DMS114 treated with DMSO at 0.1 percent for 48 hours (cell line): ENCODE measurements around the gene ASCC1.

Experiments used
- DNase-seq: peaks from one replicate; lab custom pipeline; 2025; ENCODE audit not compliant: unreplicated experiment; lab: John Stamatoyannopoulos, UW

ASCC1 gene

DNA sequence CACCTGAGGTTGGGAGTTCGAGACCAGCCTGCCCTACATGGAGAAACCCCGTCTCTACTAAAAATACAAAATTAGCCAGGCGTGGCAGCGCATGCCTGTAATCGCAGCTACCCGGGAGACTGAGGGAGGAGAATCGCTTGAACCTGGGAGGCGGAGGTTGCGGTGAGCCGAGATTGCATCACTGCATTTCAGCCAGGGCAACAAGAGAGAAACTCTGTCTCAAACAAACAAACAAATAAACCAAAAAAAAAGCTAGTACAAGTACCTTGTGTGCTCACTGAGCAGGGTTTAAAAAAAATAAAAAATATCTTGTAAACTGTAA lies 116.5 kb downstream of the ASCC1 start:
- DNase-seq: no peak

DNA sequence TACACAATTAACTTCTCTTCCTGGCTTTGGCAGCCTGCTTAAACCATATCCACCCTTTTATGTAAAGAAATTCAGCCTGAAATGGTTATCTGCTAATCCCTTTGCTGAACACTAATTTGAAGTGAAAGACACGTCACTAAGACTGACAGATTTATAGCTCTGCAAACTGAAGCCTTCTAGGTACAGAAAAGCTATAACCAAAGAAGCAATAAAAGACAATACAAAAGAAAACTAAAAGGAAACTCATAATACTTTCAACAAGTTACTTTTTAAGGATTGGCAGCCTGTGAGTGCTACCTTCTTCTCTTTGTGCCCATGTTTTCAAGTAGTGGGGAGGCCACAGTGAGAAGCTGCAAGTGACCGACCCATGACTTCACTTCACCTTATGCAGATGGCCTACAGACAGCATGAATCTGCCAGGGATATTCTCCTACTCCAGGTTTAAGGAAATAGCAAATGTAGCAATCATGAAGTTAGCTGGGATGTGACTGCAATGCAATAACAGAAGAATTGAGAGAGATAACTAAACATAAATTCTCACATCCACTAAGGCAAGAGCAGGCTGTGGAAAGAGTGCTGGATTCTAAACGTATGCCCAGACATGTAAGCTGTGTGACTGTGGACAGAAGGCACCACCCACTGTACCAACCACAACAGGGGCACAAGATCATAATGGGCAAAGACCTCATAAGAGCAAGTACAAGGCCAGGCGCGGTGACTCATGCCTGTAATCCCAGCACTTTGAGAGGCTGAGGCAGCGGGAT lies 117.1 kb downstream of the ASCC1 start:
- no peak for DNase-seq

DNA sequence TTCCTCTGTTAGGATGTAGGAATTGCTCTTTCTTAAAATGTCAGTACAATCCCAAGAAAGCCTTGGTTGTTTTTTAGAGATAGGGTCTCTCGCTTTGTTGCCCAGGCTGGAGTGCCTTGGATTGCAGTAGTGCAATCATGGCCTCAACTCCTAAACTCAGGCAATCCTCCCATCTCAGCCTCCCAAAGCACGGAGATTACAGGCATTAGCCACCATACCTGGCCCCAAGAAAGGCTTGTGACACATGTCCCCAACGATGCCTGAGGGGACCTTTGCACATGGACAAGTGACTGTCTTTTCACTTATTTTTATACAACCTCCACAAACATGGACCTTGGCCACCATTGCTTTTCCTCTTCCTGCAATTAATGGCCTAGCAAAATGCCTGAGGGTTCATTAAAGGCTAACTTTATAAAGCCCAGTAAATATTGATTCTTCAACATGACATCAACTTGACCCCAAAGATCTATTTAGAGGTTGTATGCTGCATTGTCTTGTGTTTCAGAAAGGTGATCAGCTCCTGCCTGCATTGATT lies 117.7 kb downstream of the ASCC1 start:
- DNase-seq: no peak

DNA sequence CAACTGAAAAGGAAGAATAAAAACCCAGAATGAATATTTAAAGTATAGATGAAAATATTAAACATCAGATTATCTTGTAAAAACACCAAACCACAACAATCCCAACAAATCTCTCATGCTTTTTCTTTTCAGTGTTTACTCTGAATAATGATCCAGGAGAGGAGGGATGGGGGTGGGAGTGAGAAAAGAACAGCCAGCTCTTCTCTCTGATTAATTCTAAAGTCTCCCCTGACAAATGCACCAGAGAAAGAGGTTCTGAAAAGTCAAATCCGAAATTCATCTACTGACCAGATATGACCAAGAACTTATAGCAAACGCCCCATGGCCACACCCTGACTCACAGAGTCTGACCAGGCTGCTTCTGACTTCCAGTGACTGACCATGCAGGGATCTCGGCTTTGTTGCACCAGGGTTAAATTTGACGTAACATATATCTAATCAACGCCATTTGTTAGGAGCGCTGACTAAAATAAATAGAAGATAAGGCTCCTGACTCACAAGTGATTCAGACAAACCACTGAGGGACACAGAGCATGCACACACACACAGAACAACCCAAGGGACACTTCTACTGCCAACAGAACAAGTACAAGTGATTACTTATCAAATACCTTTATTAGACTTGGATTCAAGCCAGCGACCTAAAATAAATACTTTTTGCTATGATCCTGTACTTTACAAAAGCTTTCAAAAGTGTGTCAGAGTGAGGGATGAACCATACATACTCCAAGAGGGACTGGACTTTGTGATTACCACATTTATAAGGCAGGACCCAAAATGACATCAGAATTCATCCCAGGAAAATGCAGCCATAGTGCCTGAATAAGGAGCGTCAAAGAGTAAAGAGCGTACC lies 118.4 kb downstream of the ASCC1 start:
- no peak for DNase-seq

DNA sequence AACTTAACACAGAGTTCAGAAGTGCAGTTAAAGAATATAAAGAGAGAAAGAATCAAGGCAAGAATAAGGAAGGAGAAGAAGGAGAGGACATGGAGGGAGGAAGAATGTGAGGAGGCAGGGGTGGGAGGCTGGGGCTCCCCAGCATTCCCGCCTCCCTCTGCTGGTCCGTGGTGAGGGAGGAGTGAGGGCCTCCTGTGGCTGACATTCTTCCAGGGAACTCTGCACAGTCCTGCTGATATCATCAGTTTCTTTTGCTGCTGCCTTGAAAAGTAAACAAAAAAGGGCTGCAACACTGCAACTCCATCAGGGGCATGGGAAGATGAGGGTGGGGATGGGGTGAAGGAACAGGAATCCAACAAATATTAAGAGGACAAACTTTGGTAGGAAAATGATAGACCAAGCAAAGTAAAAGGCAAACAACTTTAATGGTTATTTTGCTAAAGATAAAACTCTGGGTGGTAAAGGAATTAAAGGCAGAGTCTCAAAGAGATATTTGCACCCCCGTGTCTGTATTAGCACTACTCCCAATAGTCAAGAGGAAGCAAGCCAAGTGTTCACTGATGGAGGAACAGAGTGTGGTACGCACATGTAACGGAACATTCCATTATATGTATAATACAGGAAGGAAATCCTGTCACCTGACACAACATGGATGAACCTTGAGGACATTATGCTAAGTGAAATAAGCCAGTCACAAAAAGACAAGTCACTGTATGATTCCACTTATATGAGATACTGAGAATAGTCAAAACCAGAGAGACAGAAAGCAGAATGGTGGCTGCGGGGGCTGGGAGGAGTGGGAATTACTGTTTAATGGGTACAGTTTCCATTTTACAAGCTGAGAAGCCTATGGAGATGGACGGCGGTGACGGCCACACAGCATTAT lies 119.7 kb downstream of the ASCC1 start:
- no peak for DNase-seq

DNA sequence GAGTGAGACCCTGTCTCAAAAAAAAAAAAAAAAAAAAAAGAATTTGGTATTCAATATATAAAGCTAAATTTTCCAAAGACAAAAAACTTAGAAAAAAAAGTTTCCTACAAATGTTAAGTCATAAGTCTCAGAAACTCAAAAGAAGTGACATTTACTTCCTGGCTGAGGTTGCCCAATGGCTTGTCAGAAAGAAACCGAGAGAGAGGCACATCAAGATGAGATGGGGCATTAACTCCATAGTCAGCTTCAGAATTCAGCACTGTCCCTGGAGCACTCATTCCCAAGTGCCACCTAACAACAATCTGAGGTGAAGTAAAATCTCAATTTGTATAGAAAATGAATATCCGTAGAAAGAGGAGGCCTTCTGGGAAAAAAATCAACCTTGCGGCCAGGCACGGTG lies 120.9 kb downstream of the ASCC1 start:
- DNase-seq: no peak

DNA sequence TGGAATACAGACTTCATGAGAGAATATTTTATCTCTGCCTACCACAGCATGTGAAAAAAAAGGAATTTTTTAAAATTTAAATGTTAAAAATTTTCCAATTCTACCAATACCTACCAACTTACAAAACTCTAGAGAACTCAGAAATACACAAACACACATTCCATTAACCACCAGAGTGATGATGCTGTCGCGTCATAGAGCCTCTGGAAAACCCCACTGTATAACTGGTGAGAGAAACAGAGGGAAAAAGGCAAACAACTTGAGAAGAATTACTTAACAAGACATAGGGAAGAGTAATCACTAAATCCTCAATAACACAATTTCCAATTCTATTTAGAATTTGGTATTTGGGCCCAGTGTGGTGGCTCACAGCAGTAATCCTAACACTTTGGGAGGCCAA lies 121.5 kb downstream of the ASCC1 start:
- no peak for DNase-seq

DNA sequence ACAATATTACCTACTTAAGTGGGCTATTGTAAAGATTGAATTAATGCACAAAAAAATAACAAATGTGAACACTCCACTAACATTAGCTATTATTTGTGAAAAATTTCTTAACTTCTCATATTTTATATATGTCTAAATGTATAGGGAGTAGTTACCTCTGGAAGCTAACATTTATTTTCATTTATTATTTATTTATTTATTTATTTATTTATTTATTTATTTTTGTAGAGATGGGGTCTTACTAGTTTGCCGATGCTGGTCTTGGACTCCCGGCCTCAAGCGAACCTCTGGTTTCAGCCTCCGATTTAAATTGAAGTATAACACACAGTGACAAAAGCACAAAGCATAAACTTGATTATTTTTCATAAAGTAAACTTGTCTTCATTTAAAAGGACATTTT lies 122.6 kb downstream of the ASCC1 start:
- DNase-seq: no peak

DNA sequence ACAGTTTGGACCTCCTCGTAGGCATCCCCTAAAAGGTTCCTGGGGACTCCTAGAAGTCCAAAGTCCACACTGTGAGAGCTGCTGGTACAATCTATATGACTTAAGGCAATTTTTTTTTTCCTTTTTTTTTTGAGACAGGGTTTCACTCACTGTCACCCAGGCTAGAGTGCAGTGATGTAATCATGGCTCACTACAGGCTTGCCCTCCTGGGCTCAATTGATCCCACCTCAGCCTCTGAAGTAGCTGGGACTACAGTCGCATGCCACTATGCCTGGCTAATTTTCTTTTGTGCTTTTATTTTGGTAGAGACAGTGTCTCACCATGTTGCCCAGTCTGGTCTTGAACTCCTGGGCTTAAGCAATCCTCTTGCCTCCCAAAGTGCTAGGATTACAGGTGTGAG lies 123.1 kb downstream of the ASCC1 start:
- DNase-seq: no peak

DNA sequence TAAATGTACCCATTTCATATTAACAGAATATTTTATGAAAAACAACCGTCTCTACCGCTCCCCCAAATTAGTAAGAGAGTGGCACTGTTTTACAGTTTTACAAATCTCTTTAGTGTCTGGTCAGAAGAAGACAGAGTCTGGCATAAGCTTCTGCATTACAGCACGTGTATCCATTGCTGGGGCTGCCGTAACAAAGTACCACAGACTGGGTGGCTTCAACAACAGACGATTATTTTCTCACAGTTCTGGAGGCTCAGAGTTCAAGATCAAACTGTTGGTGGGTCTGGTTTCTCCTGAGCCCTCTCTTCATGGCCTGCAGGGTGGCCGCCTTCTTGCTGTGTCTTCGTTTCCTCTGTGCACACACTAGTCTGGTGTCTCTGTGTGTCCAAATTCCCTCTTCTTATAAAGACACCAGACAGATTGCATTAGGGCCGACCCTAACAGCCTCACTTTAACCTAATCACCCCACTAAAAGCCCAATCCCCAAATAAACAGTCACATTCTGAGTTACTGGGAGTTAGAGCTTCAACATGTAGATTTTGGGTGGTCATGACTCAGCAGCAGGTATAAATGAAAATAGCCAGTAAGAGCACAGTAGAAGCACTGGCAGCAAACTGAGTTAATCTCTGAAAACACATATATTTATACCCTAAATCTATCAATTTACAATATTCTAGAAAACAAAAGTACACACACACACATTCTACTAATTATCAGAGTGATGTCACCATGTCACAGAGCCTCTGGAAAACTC lies 123.7 kb downstream of the ASCC1 start:
- no peak for DNase-seq

DNA sequence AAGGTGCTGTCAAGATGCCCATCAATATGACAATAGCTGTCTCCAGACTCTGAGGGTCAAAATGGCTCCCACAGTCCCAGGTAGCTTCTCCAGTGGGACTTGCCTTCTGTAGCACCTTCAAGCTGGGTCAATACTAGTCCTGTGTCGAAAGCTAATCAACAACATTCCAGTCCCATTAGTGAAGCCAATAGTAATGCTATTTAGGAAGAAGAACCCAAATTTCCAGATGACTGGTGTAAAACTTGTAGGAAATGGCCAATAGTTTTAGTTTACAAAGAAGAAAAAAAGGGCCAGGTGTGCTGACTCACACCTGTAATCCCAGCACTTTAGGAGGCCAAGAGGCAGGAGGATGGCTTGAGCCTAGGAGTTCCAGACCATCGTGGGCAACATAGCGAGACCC lies 125.8 kb downstream of the ASCC1 start:
- no peak for DNase-seq

DNA sequence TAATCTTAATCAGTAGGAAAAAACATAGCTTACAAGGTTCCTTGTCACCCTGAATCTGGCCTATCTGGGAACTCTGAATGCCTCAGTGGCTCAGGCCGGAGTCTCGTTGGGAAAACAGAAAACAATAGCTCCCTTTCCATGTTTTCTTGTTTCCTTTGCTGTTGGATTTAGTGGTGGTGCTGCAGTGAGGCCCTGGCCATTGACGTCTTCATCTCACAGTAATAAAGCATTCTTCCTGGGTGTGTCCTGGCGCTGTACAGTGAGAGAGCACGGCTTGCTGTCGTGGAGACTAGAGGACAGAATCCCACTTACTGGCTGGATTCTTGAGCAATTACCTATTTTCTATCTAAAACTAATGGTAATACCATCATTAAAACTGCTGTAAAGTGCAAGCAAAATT lies 126.5 kb downstream of the ASCC1 start:
- DNase-seq: no peak

DNA sequence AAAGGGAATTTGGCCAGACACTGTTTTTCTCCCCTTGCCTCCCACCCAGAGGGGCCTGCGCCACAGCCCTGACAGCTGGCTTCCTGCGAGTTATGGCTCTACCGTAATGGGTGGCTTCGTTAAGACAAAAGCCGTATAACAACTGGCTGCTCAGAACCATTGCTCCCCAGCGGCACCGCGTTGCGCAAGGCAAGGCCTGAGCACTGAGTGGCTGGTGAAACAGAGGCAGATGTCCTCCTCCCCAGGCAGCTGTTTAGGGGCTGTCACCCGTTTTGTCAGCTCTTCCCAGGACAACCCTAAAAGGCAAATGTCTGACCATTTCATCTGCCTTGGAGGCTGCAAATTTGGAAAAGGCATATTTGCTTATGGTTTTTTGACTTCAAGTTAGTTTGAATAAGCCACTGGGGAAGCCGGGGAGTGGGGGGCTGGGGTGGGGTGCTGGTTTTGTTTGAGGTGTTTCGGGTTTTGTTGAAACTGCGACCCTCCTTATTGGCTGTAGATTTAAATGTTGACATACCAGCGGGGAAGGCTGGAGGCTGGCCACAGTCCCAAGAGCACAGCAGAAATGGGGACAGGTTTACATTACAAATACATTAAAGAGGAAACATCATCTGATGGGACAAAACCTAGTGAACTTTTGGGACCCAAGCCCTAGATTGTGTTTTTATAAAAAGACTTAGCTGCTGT lies 127.0 kb downstream of the ASCC1 start:
- DNase-seq: no peak

DNA sequence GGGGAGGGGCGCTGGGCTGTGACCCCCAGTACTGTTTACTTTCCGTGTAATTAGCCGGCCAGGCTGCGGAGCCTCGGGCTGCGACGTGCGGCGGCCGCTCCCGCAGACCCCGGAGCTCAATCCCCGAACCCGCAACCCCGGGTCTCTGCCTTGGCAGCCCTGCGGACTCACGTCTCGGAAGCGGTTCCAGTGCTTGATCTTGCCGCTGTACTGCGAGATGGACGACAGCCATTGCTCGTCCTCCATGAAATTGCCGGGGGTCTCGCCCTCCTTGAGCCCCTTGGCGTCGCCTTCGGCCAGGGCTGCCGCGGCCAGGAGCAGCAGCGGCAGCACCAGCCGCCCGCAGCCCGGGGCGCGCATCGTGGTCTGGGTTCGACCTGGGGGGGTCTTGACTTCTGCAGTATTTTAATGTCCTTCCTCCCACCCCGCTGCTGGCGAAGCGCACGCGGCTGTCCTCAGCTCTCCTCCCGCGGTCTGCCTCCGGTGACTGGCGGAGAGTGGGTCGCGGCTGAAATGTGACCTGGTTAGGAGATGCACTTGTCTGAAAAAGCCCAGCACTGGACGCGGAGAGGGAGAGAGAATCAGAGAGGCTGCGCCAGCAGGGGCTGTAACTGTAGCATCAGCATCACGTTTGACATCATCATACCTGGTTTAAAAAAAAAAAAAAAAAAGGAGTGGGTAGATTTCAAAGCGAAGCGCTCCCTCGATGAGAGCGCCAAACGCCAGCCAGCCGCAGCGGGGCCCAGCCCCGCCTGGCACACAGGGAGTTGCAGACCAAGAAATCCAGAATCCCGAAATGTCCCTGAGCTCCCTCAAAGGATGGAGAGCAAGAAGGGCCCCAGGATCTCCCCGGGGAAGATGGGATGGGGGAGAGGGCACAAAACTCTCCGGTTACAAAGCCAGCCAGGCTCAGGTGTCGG lies 127.8 kb downstream of the ASCC1 start, which contains the start of gene SPOCK2:
TSS of gene SPOCK2 (minus strand) at position 583 of the 920 bp plus-strand sequence. CDS start at position 360, 223 bp downstream.
- no peak for DNase-seq

DNA sequence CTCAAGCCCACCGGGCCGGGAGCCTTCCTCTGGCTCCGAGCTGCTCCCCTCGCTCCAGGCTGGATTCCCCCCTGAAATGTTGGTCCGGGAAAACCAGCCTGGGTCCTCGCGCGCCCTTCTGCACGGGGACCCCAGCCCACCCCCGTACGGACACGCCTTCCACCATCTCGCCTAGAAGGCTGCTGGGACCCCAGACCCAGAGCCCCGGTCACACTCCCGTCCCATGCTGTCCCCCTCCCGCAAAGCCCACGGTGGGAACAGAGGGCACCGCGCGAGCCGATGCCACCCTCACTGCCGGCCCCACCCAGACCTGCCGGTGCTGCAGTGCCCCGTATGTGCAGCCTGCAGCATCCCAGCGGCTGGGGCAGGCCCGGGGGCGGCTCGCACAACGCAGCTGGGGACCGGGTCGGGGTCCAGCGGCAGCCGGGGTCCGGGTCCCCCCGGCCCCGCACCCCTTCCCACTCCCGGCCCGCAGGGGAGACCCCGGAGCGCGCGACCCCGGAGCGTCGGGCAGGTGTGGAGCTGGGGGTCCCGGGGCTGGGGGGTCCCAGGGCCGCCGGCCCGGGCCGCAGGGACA lies 128.6 kb downstream of the ASCC1 start:
- no peak for DNase-seq

DNA sequence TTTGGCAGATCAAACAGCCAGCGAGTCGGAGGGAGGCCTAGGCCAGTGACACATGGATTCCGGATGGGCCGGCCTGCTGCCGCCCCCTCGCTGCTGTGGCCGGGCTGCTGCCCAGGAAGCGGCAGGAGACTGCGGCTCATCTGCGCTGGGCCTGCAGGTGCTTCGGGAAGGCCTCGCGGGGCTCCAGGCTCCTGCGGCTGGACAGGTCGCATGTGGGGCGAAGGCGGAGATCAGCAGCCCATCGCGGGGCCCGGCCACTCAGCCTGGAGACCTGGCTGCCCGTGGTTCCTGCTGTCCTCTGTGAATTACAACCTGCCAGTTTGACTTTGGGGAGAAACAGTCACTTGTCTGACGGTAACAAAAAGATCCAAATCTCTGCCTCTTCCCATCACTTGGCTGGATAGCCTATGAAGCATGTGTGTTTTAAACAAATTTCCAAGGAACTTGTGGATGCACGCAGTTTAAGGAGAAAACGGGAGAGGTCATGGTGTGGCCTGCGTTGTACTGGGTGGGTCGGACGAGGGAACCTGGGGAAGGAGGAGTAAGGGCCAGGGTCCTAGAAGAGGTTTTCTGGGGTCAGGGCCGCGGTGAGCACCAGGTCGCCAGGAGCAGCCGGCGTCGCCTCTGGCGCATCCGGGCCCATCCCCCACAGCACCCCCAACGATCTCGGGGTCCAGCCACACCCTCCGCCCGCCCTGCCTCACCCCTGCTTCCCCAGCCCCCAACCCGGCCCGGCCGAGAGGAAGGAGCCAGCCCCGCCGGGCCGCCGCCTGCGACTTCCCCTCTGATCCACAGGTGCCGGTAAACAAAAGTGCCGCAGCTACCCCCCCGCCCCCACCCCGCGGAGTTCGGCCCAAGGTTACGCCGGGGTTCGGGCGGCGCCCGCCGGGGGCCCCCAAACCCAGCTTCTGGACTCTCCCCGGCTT lies 129.3 kb downstream of the ASCC1 start:
- no peak for DNase-seq

DNA sequence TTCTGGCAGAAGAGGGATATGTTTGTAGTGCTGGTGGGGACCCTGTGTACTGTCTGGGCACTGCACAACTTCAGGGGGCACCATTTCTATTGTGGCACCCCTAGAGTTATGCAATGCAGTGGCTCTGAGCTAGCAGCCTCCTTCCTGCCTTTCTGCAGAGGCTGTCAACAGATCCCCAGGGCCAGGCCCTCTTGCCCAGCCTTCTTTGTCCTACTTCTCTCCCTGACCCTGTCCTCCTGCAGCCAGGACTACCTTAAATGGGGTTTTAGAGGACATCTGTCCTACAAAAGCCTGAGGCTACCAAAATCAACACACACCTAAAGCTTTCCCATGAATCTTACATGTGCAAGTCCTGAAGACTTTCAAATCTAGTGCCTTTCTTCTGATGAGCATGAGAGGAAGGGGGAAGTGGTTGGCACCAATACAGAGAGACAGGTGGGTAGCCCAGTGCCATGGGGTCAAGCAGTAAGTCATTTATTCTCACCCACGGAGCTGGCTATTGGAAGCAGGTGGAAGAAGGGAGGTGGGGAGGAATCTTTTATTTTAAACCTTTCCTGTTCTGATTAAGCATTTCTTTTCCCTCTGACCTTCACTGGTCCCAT lies 130.1 kb downstream of the ASCC1 start:
- DNase-seq: no peak
